Endodermal cell (in vitro differentiated cells): ENCODE data around the gene MORC4. TPM values are rescaled to one million over a fixed set of nuclear protein-coding genes. Genes with fewer than 3 reads are reported as not detected.

Experiments
- DNase-seq: peaks from one replicate; pipeline ENCODE4 v3.0.0-alpha.2; 2017
- H3K27ac ChIP-seq: 2 replicates; pipeline ENCODE4 v1.5.1; 2013; ENCODE audit warnings: mild to moderate bottlenecking, low read depth, low read length, moderate library complexity
- H3K27me3 ChIP-seq: 2 replicates; pipeline ENCODE4 v1.6.1; 2013; ENCODE audit warnings: mild to moderate bottlenecking, low read length, moderate library complexity; ENCODE audit not compliant: insufficient read depth, control insufficient read depth, poor library complexity, severe bottlenecking
- H3K36me3 ChIP-seq: 2 replicates; pipeline ENCODE4 v1.7.0; 2013; ENCODE audit warnings: mild to moderate bottlenecking, low read length, moderate library complexity; ENCODE audit not compliant: control insufficient read depth, insufficient read depth
- H3K4me1 ChIP-seq: one replicate; pipeline ENCODE4 v1.7.0; 2013; ENCODE audit warnings: low read length; ENCODE audit not compliant: control insufficient read depth, insufficient read depth
- H3K4me3 ChIP-seq: 2 replicates; pipeline ENCODE4 v1.5.1; 2013; ENCODE audit warnings: mild to moderate bottlenecking, low read length, moderate library complexity
- H3K9ac ChIP-seq: 2 replicates; pipeline ENCODE4 v1.6.1; 2013; ENCODE audit warnings: mild to moderate bottlenecking, low read length, moderate library complexity; ENCODE audit not compliant: poor library complexity, severe bottlenecking; ENCODE audit errors: extremely low read depth
- H3K9me3 ChIP-seq: 2 replicates; pipeline ENCODE4 v1.6.1; 2013; ENCODE audit warnings: mild to moderate bottlenecking, low read length, moderate library complexity; ENCODE audit not compliant: control insufficient read depth
- H3K27ac Mint-ChIP-seq: 2 replicates; pipeline ENCODE4 v1.8.0; 2020; ENCODE audit warnings: mixed read lengths
- H3K27me3 Mint-ChIP-seq: 2 replicates; pipeline ENCODE4 v1.8.0; 2021; ENCODE audit warnings: mild to moderate bottlenecking, mixed read lengths; ENCODE audit not compliant: insufficient read depth
- H3K36me3 Mint-ChIP-seq: 2 replicates; pipeline ENCODE4 v1.8.0; 2020; ENCODE audit warnings: low read depth, mixed read lengths
- H3K4me1 Mint-ChIP-seq: 2 replicates; pipeline ENCODE4 v1.8.0; 2020; ENCODE audit warnings: mixed read lengths
- H3K4me3 Mint-ChIP-seq: 2 replicates; pipeline ENCODE4 v1.8.0; 2020; ENCODE audit warnings: mild to moderate bottlenecking, moderate library complexity, mixed read lengths
- H3K9me3 Mint-ChIP-seq: 2 replicates; pipeline ENCODE4 v1.8.0; 2020; ENCODE audit warnings: mild to moderate bottlenecking, mixed read lengths
- WGBS, 2 experiments: methylation state at CpG; one replicate each; pipeline versions ENCODE4 v1.1.5 to v1.1.7; 2013; ENCODE audit warnings: missing lambda C conversion rate in 2 of 2, mixed read lengths in 1 of 2; ENCODE audit not compliant: insufficient coverage in 1 of 2, insufficient read length in 1 of 2; 5-methylcytosine and 5-hydroxymethylcytosine counted together
- long read RNA-seq, 4 experiments: library from polyadenylated mRNA in 2 of 4; library from RNA in 1 of 4; library from capped mRNA in 1 of 4; stranded (forward) in 3 of 4; unstranded in 1 of 4; transcript quantifications; one replicate each; pipeline ENCODE4 v2.0.0, GENCODE V29; 2020 to 2021; ENCODE audit warnings: inconsistent platforms in 1 of 4
- polyA plus RNA-seq, 2 experiments: library from polyadenylated mRNA; stranded (reverse); fragments of 50-300 nt; gene quantifications; one replicate each; pipeline ENCODE4 v1.2.3, GENCODE V29; 2013
- total RNA-seq, 2 donors: library from RNA; stranded (reverse); fragmentation: NEBNext Ultra II Directional in 1 of 2; extraction: Animal tissue kit (Norgen Biotek cat#: 25700) in 1 of 2; gene quantifications; 2 replicates in 1 of 2; 3 replicates in 1 of 2; pipeline ENCODE4 v1.2.1, GENCODE V29; 2021
- TF ChIP-seq, protein P1 (sequence below): fragments of 200-600 bp; sonication (generic); conservative IDR thresholded peaks from 2 replicates; pipeline ENCODE4 v1.5.0; 2021; ENCODE audit warnings: antibody characterized with exemption, mild to moderate bottlenecking

The MORC4 gene
- total RNA-seq, result 1 to 10 TPM; 3.4 TPM
- polyA plus RNA-seq (2013, experiment 1 of 2), result 7.7 TPM
- polyA plus RNA-seq (2013, experiment 2 of 2), result 7.2 TPM
- long read RNA-seq, experiment 1, partial matches to known transcripts, result 0 of 2 reads
- long read RNA-seq, experiment 1, other reads (novel, unspliced or antisense), result 2 of 2 reads
- long read RNA-seq, experiment 2, partial matches to known transcripts, result 2 of 17 reads
- long read RNA-seq, experiment 2, other reads (novel, unspliced or antisense), result 8 of 17 reads
- long read RNA-seq, experiment 3, partial matches to known transcripts, result 2 of 2 reads
- long read RNA-seq, experiment 3, other reads (novel, unspliced or antisense), result 0 of 2 reads
- long read RNA-seq, experiment 4, partial matches to known transcripts, result 1 of 1 reads
- long read RNA-seq, experiment 4, other reads (novel, unspliced or antisense), result 0 of 1 reads

DNA sequence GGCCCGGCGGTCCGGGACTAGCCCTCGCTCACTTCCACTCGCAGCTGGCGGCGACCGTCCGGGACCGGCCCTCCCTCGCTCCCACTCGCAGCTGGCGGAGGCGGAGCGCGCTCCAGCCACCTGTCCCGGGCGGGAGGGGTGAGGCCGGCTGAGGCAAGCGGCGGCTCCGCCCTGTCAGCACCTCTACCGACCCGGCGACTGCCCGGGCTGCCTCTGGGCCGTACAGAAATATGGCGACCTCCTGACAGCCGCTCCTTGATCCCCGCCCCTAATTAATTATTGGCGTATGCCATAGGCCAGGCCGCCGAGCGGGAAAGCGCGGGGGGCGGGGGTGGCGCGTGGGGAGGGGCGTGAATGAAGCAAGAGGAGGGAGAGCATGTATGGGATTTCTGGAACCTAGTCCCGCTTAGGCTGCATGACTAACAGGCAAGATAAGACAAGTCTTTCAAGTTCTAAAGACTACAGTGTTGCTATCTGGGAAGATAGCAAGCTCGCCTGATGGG, at the start of gene MORC4:
Gene MORC4, minus strand, starts transcription at position 200 of the 503 bp plus-strand sequence. CDS start 243 bp downstream, outside the sequence.
- TF ChIP-seq, protein P1, sequence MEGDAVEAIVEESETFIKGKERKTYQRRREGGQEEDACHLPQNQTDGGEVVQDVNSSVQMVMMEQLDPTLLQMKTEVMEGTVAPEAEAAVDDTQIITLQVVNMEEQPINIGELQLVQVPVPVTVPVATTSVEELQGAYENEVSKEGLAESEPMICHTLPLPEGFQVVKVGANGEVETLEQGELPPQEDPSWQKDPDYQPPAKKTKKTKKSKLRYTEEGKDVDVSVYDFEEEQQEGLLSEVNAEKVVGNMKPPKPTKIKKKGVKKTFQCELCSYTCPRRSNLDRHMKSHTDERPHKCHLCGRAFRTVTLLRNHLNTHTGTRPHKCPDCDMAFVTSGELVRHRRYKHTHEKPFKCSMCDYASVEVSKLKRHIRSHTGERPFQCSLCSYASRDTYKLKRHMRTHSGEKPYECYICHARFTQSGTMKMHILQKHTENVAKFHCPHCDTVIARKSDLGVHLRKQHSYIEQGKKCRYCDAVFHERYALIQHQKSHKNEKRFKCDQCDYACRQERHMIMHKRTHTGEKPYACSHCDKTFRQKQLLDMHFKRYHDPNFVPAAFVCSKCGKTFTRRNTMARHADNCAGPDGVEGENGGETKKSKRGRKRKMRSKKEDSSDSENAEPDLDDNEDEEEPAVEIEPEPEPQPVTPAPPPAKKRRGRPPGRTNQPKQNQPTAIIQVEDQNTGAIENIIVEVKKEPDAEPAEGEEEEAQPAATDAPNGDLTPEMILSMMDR, result no peak
- H3K27me3 Mint-ChIP-seq, result no peaks in the 10 kb centered on the region
- Histone ChIP-seq H3K9me3 (peaks cover 6% of the 10 kb centered on the region), H3K27me3 (peaks cover 7% of the 10 kb centered on the region), H3K4me3 (peak within 1 kb of the TSS; percentile 75), H3K9ac (no peak within 1 kb of the TSS), H3K4me1 (no peaks in the 10 kb centered on the region), H3K36me3 (no peaks in the 10 kb centered on the region), H3K27ac (no peak within 1 kb of the TSS)
- no peaks in the 10 kb centered on the region for H3K36me3 Mint-ChIP-seq
- H3K9me3 Mint-ChIP-seq, result peaks cover 54% of the 10 kb centered on the region
- H3K4me1 Mint-ChIP-seq, result no peaks in the 10 kb centered on the region
- peak within 1 kb of the TSS; percentile 61 for H3K4me3 Mint-ChIP-seq
- 1 to 4% methylated on average over 5 to 40 of the region's 42 CpGs for WGBS, 2 experiments
- DNase-seq, result peak; percentile 92
- no peak within 1 kb of the TSS for H3K27ac Mint-ChIP-seq

DNA sequence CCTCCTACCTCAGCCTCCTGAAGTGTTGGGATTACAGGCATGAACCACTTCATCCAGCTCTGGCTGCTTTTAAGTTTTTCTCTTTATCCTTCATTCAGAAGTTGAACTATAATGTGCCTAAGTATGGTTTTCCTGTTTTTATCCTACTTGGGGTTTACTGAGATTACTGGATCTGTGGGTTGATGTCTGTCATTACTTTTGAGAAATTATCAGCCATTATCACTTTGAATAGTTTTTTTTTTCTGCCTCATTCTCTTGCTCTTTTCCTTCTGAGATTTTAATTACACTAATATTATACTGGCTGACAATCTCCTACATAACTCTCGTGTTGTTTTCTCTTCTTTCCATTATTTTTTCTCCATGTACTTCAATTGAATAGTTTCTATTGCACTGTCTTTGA, 47.6 kb upstream of the MORC4 start:
- Histone ChIP-seq H3K9ac (no peak overlapping the region), H3K9me3 (no peaks in the 10 kb centered on the region), H3K27ac (no peak overlapping the region), H3K4me1 (no peaks in the 10 kb centered on the region), H3K27me3 (no peaks in the 10 kb centered on the region), H3K4me3 (no peak overlapping the region), H3K36me3 (no peaks in the 10 kb centered on the region)
- no peak overlapping the region for H3K4me3 Mint-ChIP-seq
- no peak for DNase-seq
- H3K4me1 Mint-ChIP-seq, result no peaks in the 10 kb centered on the region
- no peaks in the 10 kb centered on the region for H3K36me3 Mint-ChIP-seq
- peaks cover 30% of the 10 kb centered on the region for H3K9me3 Mint-ChIP-seq
- TF ChIP-seq, protein P1, result no peak
- H3K27me3 Mint-ChIP-seq, result no peaks in the 10 kb centered on the region
- 82 to 100% methylated on average over 1 of the region's 1 CpG for WGBS, 2 experiments
- H3K27ac Mint-ChIP-seq, result no peak overlapping the region

DNA sequence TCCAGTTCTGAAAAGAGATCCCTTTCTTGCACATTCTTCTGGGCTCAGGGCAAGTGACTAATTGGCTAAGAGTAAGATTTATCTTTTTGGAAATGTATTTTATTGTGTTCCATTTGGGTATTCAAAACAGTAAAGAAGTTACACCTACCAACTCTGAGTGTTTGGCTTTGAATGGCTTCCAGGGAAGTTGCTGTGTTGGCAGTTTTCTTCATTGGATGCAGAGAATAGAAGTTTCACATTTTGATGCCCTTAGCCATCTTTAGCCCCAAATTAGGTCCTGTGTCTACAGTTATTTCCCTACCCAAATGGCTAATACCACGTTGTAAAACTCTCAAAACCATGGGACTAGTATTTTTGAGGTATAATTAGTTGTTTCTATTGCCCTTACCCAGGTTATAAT, 29.7 kb upstream of the MORC4 start:
- peaks cover 27% of the 10 kb centered on the region for H3K9me3 Mint-ChIP-seq
- TF ChIP-seq, protein P1, result no peak
- no CpG with 5 or more reads among the region's 1 CpG for WGBS, 2 experiments

More for the DNA sequence above, 29.7 kb upstream of the MORC4 start:
- Histone ChIP-seq H3K4me3 (no peak overlapping the region), H3K9ac (no peak overlapping the region), H3K4me1 (no peaks in the 10 kb centered on the region), H3K9me3 (no peaks in the 10 kb centered on the region), H3K36me3 (no peaks in the 10 kb centered on the region), H3K27me3 (no peaks in the 10 kb centered on the region), H3K27ac (no peak overlapping the region)
- no peak overlapping the region for H3K27ac Mint-ChIP-seq
- H3K4me3 Mint-ChIP-seq, result no peak overlapping the region
- no peak for DNase-seq
- H3K4me1 Mint-ChIP-seq, result no peaks in the 10 kb centered on the region
- no peaks in the 10 kb centered on the region for H3K27me3 Mint-ChIP-seq
- H3K36me3 Mint-ChIP-seq, result no peaks in the 10 kb centered on the region
